OCI-LY7 (cell line): ENCODE measurements around the gene ADAMTS2. TPM values are rescaled to one million over a fixed set of nuclear protein-coding genes. Genes with fewer than 3 reads are reported as not detected.

Experiments used
- BruUV-seq: library from RNA; stranded (reverse); fragments of 400-500 nt; replicated peaks from 2 replicates; lab custom pipeline; 2021; lab: Mats Ljungman, UMichigan
- CTCF ChIA-PET: fragments of 300-600 bp; sonication (Branson Sonifier 250); formaldehyde crosslinking; loops from one replicate; lab custom pipeline; 2022; ENCODE audit warnings: antibody characterized with exemption; ENCODE audit not compliant: unreplicated experiment; lab: Charles Lee
- POLR2A ChIA-PET: fragments of 300-600 bp; sonication (Branson Sonifier 250); formaldehyde crosslinking; loops from one replicate; lab custom pipeline; 2022; ENCODE audit warnings: antibody characterized with exemption; lab: Charles Lee
- DNase-seq: peaks from one replicate; pipeline ENCODE4 v3.0.0-alpha.2; 2015; ENCODE audit warnings: low spot score
- H2AFZ ChIP-seq: fragments of 200-600 bp; sonication (generic), shearing (Covaris generic); 2 replicates; pipeline ENCODE4 v1.6.1; 2014; ENCODE audit warnings: mild to moderate bottlenecking, antibody characterized with exemption, low read length, moderate library complexity
- H3K27ac ChIP-seq: fragments of 200-600 bp; sonication (generic); 2 replicates; pipeline ENCODE4 v1.5.1; 2014; ENCODE audit warnings: mixed run types, low read depth, mild to moderate bottlenecking, moderate library complexity, low read length, inconsistent platforms; ENCODE audit not compliant: poor library complexity, severe bottlenecking
- H3K36me3 ChIP-seq: fragments of 200-600 bp; sonication (generic); 2 replicates; pipeline ENCODE4 v1.6.1; 2014; ENCODE audit warnings: mild to moderate bottlenecking, antibody characterized with exemption, low read length, moderate library complexity, mixed read lengths; ENCODE audit not compliant: insufficient read depth
- H3K4me1 ChIP-seq: fragments of 200-600 bp; sonication (generic); 2 replicates; pipeline ENCODE4 v1.5.1; 2014; ENCODE audit warnings: mild to moderate bottlenecking, low read length; ENCODE audit not compliant: insufficient read depth, poor library complexity, severe bottlenecking
- H3K4me2 ChIP-seq: fragments of 200-600 bp; sonication (generic); 2 replicates; pipeline ENCODE4 v1.6.1; 2014; ENCODE audit warnings: mild to moderate bottlenecking, low read length
- H3K4me3 ChIP-seq: fragments of 200-600 bp; sonication (generic); 2 replicates; pipeline ENCODE4 v1.5.1; 2014; ENCODE audit warnings: mild to moderate bottlenecking, low read depth, low read length; ENCODE audit not compliant: poor library complexity, severe bottlenecking
- H3K79me2 ChIP-seq: fragments of 200-600 bp; sonication (generic); 2 replicates; pipeline ENCODE4 v1.6.1; 2016; ENCODE audit warnings: low read depth, mild to moderate bottlenecking, low read length, moderate library complexity, mixed read lengths; ENCODE audit not compliant: insufficient read depth
- H3K9me2 ChIP-seq: fragments of 200-600 bp; sonication (generic); 2 replicates; pipeline ENCODE4 v1.6.1; 2016; ENCODE audit warnings: mild to moderate bottlenecking, low read length, mixed read lengths; ENCODE audit not compliant: insufficient read depth
- H3K9me3 ChIP-seq: fragments of 200-600 bp; sonication (generic); 2 replicates; pipeline ENCODE4 v1.6.1; 2014; ENCODE audit warnings: mild to moderate bottlenecking, mixed run types, low read length, mixed read lengths
- H4K20me1 ChIP-seq: fragments of 200-600 bp; sonication (generic); 2 replicates; pipeline ENCODE4 v1.6.1; 2014; ENCODE audit warnings: mild to moderate bottlenecking, antibody characterized with exemption, low read length, moderate library complexity, mixed read lengths; ENCODE audit not compliant: insufficient read depth
- EZH2phosphoT487 ChIP-seq: fragments of 200-600 bp; sonication (generic); IDR thresholded peaks from 2 replicates; pipeline ENCODE4 v1.6.1; 2018; ENCODE audit warnings: low read depth, borderline replicate concordance, mild to moderate bottlenecking, mixed run types, antibody characterized with exemption, low read length, moderate library complexity, mixed read lengths
- intact Hi-C: fragments of 100-400 bp; cut with micrococcal nuclease; formaldehyde crosslinking; loops from one replicate; pipeline ENCODE4 v1.10.0; 2022; ENCODE audit not compliant: unreplicated experiment
- total RNA-seq, 2 experiments: library from RNA; depleted of rRNA in 1 of 2; stranded (reverse); fragments of >200 nt in 1 of 2; shearing (Covaris generic) in 1 of 2; gene quantifications; 2 replicates each; pipeline ENCODE4 v1.2.3, GENCODE V29; 2014 to 2022
- TF ChIP-seq, protein P1 (sequence below): fragments of 200-600 bp; sonication (generic); conservative IDR thresholded peaks from 2 replicates; pipeline ENCODE4 v1.5.1; 2014; ENCODE audit warnings: mild to moderate bottlenecking, antibody characterized with exemption, low read length, moderate library complexity, mixed read lengths

The ADAMTS2 gene
- total RNA-seq, 2 experiments from 2014 or later = not detected

DNA sequence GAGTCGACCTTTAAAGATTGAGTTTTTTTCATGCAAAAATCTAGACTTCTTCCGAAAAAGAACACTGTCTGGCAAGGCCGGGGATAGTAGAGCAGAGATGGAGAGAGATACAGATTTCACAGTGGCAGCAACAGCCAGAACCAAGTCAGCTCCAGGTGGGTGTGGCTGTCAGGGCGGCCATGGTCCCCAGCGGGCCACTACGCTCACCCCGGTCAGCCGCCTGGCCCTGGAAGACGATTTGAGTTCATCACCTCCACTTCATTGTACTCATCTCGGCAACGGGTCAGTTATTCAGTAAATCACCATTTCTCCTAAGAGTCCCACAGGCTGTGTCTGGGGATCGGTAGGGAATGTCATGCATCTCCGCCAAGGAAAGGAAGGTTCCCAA lies 232.1 kb downstream of the ADAMTS2 start:
- H3K4me3 ChIP-seq = no peak overlapping the region
- H3K4me1 ChIP-seq = no peaks in the 10 kb centered on the region
- no peaks in the 10 kb centered on the region for H4K20me1 ChIP-seq
- TF ChIP-seq, protein P1, sequence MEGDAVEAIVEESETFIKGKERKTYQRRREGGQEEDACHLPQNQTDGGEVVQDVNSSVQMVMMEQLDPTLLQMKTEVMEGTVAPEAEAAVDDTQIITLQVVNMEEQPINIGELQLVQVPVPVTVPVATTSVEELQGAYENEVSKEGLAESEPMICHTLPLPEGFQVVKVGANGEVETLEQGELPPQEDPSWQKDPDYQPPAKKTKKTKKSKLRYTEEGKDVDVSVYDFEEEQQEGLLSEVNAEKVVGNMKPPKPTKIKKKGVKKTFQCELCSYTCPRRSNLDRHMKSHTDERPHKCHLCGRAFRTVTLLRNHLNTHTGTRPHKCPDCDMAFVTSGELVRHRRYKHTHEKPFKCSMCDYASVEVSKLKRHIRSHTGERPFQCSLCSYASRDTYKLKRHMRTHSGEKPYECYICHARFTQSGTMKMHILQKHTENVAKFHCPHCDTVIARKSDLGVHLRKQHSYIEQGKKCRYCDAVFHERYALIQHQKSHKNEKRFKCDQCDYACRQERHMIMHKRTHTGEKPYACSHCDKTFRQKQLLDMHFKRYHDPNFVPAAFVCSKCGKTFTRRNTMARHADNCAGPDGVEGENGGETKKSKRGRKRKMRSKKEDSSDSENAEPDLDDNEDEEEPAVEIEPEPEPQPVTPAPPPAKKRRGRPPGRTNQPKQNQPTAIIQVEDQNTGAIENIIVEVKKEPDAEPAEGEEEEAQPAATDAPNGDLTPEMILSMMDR = no peak
- TF ChIP-seq EZH2phosphoT487 = no peak
- no peaks in the 10 kb centered on the region for H3K79me2 ChIP-seq
- CTCF ChIA-PET = no interaction called here
- intact Hi-C loops = no loop called here
- no peak overlapping the region for H2AFZ ChIP-seq
- DNase-seq = no peak
- no peak overlapping the region for H3K27ac ChIP-seq
- no TSS peak for BruUV-seq
- H3K9me2 ChIP-seq = no peaks in the 10 kb centered on the region
- POLR2A ChIA-PET = no interaction called here
- no peaks in the 10 kb centered on the region for H3K9me3 ChIP-seq
- no peak overlapping the region for H3K4me2 ChIP-seq
- no peaks in the 10 kb centered on the region for H3K36me3 ChIP-seq

DNA sequence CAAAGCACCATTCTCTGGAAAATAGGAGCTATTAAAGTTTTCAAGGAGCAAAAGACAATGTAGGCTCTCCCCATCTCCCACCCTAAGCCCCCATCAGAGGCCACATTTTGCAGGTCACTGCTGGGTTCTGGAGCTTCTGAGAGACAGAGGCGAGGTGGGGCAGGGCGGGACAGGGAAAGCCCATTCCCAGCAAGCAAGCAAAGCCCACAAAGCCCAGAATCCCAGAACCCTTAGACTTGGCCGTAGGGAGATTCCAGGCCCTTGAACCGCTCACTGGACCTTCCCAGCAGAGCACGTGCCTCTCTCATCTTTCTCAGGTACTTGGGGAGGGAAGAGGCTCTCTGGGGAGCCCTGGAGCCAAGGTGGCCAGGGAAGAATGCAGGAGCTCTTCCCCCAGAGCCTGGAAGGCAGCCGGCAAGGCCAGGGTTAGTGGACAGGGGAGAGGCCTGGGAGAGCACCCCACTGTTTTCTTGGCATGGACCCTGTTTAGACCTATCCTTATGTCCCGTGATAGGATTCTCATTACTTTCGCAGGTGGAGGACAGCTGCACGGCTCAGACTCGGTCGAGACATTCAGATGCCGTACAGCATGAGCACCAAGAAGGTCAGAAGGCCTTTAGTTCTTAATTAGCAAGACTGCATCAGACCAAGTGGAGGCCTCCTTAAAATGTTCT lies 232.7 kb downstream of the ADAMTS2 start:
- H3K4me2 ChIP-seq = no peak overlapping the region
- ChIA-PET CTCF (no interaction called here), POLR2A (no interaction called here)
- no peaks in the 10 kb centered on the region for H3K36me3 ChIP-seq
- no peaks in the 10 kb centered on the region for H3K4me1 ChIP-seq
- no peak overlapping the region for H3K4me3 ChIP-seq
- intact Hi-C loops = no loop called here
- H3K9me2 ChIP-seq = no peaks in the 10 kb centered on the region
- H3K27ac ChIP-seq = no peak overlapping the region
- H3K79me2 ChIP-seq = no peaks in the 10 kb centered on the region
- no TSS peak for BruUV-seq
- no peak for DNase-seq
- no peaks in the 10 kb centered on the region for H4K20me1 ChIP-seq
- H3K9me3 ChIP-seq = no peaks in the 10 kb centered on the region
- TF ChIP-seq, protein P1 = no peak
- no peak for TF ChIP-seq EZH2phosphoT487
- no peak overlapping the region for H2AFZ ChIP-seq
